ENCODE measurements around the gene ULK4.

ULK4 gene

GRCh38 chr3:41208507-41209220, 753.2 kb downstream of the ULK4 start:
- DNase-seq = no peak

GRCh38 chr3:41207355-41207754, 754.5 kb downstream of the ULK4 start:
- no peak for DNase-seq

GRCh38 chr3:41205591-41205990, 756.3 kb downstream of the ULK4 start:
- DNase-seq = no peak

GRCh38 chr3:41204369-41204768, 757.5 kb downstream of the ULK4 start:
- DNase-seq = no peak

- DNase-seq = no peak
Observed at GRCh38 chr3:41202834-41203345, 759.0 kb downstream of the ULK4 start.

- DNase-seq = no peak
Observed at GRCh38 chr3:41202075-41202833, 759.6 kb downstream of the ULK4 start.

- no peak for DNase-seq
Observed at GRCh38 chr3:41200669-41201021, 761.3 kb downstream of the ULK4 start.

- DNase-seq = no peak
Observed at GRCh38 chr3:41199866-41200668, 761.8 kb downstream of the ULK4 start.

GRCh38 chr3:41198950-41199865, 762.7 kb downstream of the ULK4 start, which contains the start of gene CTNNB1:
TSS of gene CTNNB1 (plus strand) at chr3:41199505. CDS start at chr3:41224069, 24,564 bp downstream.
- DNase-seq = peak; percentile 50

- DNase-seq = no peak
Observed at GRCh38 chr3:41198526-41198925, 763.4 kb downstream of the ULK4 start.

GRCh38 chr3:41198046-41198445, 763.9 kb downstream of the ULK4 start:
- no peak for DNase-seq

Data from NCI-H1436 (cell line).